Activated effector memory CD4-positive, alpha-beta T cell treated with anti-CD3 and anti-CD28 coated beads, Interleukin-2, amount 50 U/mL, for 16 hours (primary cell): ENCODE data around the gene TAX1BP3.

Source experiments
- DNase-seq: peaks from one replicate; pipeline ENCODE4 v3.0.0-alpha.2; 2020

The TAX1BP3 gene

DNA sequence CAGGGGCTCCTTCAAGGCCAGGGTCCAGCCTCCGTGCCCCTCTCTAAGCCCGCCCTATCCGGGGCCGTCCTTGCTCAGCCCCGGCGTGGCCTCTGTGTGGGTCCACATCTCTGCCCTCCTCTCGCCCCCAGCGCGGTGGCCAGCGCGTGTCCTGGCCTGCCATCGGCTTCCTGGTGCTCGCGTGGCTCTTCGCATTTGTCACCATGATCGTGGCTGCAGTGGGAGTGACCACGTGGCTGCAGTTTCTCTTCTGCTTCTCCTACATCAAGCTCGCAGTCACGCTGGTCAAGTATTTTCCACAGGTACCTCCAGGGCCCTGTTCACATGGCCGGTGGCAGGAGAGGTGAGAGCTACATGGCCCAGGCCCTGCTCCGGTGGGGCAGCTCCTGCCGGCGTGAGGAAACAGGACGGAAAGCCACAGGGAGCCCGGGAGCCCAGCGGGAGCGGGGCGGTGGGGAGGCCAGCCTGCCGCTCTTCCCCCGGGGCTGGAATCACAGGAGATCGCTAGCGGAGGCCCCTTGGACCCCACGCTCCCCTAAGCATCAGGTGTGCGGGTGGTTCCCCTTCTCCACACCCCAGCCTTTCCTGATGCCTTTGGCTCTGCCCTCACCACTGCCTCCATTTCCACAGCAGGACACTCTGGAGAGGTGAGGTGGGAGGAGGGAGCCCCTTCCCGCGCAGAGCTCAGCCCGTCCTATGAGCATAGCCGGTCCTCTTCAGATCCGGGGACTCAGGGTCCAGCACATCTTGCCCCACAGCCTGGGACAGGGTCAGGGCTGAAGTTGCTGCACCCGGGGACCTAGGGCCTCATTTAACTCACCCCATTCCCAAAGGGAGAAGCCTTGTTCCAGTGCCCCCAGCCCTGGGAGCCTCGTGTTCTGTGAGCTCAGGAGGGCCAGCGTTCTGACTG is 10.2 kb downstream of the TAX1BP3 start:
- DNase-seq, result no peak

DNA sequence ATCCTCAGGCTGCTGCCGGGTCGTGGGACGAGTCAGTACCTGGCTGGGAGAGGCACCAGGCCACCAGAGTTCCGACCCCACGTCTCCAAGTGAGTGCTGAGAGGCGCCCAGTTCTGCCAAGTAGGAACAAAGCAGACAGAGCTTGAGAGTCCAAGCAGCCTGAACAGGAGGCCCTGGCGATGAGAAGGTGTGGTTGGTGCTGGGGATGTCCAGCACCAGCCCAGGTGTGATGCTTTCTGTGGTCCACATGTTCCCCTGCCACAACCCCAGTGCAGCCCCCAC is 10.8 kb downstream of the TAX1BP3 start:
- no peak for DNase-seq

DNA sequence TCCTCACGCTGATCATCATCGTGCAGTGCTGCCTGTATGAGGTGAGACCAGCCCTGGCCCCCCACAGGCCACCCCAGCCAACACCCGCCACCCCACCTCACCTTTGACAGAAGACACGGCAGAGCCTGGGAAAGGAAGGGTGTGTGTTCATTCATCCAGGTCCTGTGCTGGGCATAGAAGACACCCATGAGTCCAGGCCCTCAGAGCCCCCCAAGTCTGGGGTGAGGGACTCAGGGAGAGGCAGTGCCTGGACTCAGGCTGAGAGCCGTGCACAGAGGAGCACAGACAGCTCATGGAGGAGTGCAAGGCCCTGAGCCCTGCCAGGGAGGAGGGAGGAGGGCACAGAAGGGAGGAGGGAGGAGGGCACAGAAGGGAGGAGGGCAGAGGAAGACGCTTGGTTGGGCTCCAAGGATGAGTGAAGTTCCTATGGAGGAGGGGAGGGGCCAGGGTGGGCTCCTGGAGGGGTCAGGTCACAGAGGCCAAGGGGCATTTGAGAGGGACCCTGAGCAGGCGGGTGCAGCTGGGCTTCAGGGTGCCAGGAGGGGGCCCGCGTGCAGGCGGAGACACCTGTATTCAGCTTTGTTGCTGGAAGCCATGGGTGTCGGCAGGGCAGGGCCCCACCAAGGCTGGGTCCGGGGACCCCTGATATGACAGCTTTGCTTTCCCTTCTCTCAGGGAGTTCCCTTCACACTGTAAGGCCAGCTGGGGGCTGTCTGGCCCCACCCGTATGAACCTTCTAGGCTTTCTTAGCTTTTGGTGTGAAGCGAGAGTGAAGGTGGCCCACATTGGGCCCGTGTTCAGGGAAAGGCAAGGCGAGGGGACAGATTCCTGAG is 11.4 kb downstream of the TAX1BP3 start:
- no peak for DNase-seq

DNA sequence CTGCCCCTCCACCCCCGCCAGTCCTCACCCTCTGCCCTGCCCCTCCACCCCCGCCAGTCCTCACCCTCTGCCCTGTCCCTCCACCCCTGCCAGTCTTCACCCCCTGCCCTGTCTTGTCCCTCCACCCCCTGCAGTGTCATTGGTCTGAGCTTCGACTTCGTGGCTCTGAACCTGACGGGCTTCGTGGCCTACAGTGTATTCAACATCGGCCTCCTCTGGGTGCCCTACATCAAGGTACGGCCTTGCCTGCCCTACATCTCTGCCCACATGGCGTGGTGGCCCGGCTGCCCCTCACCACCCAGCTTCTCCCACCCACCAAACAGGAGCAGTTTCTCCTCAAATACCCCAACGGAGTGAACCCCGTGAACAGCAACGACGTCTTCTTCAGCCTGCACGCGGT is 12.0 kb downstream of the TAX1BP3 start:
- no peak for DNase-seq

DNA sequence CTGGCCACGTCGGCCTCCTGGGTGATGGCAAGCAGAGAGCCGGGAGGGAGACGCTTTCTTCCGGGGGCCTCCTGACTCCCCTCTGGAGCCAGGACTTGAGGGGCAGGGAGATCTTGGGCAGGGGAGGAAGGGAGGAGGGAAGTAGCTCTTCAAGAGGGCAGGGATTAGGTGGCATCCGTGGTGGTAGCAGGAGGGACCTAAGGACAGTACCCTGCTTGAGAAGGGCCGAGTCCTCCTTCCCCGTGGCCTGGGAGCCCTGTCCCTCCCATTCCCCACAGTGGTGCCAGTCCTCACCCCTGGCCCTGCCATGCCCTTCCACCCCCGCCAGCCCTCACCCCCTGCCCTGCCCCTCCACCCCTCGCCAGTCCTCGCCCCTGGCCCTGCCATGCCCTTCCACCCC is 12.6 kb downstream of the TAX1BP3 start:
- no peak for DNase-seq

DNA sequence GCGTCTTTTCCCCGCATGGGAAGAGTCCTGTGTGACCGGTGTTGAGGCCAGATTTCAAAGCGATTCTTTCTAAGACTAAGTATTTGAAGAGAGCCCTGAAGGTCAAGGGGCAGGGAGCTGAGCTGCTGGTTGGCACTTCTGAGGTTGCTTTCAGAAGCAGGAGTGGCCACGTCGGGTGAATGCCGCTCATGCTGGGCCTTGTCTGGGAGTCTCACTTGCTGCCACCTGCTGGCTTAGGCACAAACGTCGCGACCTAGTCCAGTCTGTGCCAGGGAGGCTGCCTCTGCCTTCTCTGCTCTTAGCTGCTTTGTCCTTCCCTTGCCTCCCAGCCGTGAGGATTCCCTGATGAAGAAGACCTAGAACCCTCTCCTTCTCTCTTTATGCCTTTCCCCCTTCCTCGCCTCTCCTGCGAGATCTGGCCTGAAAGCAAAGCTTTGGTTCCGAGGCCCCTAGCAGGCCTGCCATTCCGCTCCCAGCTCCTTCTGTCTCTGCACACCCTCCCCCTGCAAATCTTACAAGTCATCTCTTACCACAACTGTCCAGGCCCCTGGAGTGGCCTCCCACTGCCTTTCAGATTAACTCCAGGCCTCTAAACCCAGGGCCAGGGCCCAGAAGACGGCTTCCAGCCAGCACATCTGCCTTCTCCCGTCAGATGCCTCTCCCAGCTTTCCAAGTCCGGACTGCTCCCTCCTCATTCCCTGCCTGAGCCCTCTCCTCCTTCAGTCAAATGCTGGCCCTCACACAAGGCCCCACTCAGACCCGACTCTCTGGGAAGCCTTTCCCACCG is 20.4 kb downstream of the TAX1BP3 start:
- peak; percentile 76 for DNase-seq

DNA sequence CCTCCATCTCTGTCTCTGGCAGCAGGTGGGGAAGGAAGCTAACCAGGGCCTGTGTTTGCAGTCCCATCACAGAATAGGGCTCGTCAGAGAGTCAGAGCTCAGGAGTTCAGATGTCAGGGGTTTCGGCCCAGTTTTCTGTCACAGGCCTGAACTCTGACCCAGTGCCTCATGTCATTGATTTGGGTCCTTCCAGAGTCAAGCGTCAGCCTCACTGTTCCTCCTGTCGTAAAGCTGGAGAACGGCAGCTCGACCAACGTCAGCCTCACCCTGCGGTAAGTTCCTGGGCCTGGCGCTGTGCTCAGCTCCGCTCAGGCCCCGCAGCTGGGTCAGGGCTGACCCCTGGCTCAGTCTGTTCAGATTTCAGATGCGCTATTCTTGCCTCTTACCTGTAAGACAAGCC is 21.1 kb downstream of the TAX1BP3 start:
- DNase-seq, result no peak

DNA sequence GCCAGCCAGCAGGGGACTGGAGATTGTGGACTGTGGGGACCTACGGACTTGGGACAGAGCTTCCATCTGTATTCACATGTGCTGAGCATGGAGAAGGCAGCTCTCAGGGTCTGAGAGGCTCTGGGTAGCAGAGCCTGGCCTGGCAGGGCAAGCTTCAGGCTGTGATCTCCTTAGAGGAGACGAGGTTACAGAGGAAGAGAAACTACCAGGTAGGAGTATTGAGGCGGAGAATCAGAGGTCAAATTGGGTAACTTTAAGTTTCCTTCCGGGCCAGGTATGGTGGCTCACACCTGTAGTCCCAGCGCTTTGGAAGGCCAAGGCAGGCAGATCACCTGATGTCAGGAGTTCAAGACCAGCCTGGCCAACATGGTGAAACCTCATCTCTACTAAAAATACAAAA is 23.1 kb downstream of the TAX1BP3 start:
- DNase-seq, result no peak

DNA sequence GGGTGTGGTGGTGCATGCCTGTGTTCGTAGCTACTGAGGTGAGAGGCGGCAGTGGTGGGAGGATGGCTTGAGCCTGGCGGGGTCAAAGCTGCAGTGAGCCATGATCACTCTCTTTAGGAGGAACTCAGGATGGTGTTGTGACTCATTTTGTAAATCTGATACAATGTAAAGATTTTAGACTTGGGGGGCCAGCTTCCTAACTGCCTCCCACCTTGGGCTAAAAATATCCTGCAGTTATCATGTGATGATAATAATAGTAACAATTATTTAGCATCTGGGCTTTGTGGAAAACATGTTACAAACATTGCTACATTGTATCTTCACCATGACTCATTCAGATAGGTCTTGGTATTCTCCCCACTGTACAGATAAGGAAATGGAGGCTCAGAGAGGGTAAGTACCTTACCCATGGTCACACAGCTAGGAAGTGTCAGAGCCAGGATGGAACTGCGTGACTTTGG is 24.5 kb downstream of the TAX1BP3 start:
- DNase-seq, result no peak

DNA sequence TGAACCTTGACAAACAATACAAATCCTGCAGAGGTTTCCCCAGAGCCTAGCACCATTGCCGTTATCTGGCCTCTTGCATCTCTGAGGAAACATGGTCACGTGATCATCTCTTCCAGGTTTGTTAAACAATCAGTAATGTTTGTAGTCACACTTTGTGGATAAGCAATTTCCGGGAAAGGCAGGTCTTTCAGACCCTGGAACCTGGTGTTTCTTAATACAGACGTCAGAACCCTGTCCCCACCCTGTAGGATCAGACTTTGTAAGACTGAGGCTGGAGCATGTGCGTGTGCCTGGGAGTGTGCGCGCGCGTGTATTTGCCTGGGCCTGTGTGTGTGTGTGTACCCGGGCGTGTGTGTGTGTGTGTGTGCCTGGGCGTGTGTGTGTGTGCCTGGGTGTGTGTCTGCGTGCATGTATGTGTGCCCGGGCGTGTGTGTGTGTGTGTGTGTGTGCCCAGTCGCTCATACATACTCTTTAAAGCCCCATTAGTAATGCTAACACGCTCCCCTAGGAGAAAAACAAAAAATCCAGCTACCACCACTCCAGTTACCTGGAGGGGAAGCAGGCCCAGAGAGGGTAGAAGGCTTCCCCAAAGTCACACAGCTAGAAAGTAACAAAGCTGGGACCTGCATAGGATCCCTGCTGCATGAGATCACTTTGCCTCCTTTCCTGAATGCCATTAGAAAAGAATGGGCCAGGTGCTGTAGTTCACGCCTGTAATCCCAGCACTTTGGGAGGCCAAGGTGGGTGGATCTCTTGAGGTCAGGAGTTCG is 26.5 kb downstream of the TAX1BP3 start:
- DNase-seq, result no peak

DNA sequence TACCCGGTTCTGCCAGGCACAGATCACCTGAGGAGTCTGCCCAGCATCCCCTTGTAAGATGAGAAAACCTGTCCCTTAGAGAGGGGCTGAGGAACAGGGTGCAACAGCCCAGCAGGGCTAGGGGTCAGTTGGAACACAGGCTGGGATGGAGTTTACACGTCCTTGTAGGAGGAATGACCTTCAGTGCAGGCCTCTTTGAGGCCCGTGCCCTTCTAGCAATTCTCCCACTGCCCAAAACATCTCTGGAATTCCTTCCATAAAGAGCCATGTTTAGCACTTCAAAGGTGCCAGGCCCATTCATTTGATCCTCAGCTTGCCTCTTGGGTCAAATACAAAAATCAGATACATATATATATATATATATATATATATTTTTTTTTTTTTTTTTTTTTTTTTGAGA is 27.4 kb downstream of the TAX1BP3 start:
- no peak for DNase-seq

DNA sequence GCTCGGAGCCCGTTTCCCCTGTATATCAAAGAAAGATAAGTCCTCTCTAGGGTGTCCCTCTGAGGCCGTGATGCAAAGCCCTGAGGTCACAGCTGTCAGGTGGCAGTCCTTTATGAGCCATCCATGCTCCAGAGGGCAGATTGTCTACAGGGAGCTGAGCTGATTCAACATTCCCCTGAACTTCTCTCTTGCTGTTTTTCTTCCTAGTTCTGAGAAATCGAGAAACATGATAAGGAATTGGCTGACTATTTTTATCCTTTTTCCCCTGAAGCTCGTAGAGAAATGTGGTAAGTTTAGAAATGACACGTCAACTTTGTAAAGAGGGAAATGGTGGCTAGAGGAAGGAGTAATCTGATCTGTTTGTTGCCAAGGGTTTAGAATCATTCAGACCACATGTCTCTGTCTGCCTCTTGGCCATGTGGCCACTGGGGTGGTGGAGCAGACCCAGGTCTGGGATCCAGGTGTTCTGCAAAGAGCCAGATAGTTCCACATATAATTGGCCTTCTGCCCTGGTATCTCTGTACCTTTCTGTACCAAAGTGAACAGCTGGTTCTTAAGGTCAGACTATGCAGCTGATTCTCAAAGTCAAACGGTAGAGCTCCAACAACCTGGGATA is 28.3 kb downstream of the TAX1BP3 start:
- no peak for DNase-seq

DNA sequence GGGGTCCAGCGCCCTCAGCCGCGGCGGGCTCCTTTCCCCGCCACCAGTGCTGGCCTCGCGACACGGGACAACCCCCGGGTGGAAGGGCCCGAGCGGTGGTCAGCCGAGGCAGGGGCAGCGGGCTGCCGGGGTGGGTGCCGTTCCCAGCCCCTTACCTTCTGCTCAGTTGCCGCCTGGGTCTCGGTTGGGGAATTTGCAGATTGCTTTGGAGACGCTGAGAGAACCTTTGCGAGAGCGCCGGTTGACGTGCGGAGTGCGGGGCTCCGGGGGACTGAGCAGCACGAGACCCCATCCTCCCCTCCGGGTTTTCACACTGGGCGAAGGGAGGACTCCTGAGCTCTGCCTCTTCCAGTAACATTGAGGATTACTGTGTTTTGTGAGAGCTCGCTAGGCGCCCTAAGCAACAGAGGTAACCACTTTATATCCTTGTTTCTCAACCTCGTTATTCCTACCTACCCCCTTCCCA is 31.4 kb downstream of the TAX1BP3 start:
- DNase-seq, result no peak

DNA sequence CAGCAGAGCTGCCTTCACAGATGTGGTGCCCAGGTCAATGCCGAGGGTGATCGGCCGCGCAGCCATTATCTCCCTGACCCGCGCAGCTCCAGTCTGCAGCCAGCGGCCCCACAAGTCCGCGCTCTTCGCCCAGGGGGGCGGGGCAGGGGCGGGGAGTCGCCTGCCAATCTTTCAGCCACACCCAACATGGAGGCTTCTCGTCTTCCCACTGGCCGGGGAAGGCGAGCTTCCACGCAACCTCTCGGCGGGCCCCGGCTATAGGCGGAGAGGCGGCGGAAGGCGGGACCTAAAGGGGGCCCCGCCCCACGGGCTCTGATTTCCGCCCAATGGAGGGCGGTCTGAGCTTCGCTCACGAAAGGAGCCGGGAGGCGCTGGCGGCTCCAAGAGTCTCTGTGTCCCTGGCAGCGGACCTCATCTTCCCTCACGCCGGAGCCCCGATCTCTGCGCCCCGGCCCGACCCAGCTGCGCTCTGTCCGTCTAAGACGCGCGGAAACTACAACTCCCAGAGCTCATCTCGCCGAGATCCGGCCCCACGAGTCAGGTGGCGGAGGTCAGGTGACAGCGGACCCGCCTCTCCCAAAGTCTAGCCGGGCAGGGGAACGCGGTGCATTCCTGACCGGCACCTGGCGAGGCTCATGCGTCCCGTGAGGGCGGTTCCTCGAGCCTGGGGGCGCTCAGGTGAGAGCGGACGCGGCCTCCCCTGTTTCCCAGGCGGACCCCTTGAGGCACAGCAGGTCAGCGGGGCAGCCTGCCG is 32.0 kb downstream of the TAX1BP3 start, which contains the start of the genes CTNS and SHPK:
Gene CTNS, plus strand, starts transcription at position 607 of the 754 bp plus-strand sequence. CDS start 3,447 bp downstream, outside the sequence.
Gene SHPK, minus strand, starts transcription at position 97 of the 754 bp plus-strand sequence. Its CDS starts 31 bp downstream, at position 66.
- peak; percentile 98 for DNase-seq

DNA sequence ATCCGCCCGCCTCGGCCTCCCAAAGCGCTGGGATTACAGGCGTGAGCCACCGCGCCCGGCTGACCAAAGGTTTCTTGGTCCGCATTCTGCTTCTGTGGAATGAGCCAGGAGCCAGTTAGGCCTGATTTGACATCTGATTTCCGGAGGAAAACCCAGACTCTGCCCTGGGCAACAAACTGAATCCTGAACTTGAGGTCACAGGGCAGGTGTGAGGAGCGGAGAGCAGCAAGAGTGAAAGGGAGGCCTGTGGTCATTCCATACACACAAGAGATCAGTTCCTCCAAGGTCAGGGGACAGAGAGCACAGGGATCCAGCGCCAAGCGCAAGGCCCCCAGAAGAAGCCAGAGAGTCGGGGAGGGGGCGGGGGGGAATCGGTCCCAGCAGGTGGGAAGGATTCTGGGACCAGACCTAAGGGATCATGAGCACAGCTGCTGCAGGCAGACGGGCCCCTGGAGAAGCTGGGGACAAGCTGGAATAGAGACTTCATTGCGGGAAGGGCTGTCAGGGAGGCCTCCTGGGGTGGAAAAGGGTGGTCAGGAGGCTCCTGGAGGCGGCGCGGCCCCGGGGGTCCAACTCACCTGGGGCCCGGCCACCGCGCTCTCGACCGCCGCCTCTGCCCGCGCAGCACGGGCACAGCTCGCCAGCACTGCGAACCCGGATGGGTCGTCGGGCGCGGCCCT is 32.8 kb downstream of the TAX1BP3 start:
- no peak for DNase-seq

DNA sequence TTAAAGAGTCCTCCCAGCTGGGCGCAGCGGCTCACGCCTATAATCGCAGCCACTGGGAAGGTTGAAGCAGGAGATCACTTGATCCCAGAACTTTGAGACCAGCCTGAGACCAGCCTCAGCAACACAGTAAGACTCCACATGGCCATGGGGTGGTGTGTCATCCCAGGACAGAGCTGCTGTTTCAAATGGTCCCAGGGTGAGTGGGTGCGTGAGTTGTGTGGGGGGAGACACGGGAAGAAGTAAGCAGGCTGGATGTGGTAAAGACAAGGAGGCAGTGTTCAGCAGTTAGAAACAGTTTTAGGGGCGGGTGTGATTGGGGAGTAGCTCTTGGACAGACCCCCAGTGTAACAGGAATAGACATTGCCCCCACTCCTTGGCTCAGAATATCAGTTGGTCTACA is 36.1 kb downstream of the TAX1BP3 start:
- DNase-seq, result no peak

DNA sequence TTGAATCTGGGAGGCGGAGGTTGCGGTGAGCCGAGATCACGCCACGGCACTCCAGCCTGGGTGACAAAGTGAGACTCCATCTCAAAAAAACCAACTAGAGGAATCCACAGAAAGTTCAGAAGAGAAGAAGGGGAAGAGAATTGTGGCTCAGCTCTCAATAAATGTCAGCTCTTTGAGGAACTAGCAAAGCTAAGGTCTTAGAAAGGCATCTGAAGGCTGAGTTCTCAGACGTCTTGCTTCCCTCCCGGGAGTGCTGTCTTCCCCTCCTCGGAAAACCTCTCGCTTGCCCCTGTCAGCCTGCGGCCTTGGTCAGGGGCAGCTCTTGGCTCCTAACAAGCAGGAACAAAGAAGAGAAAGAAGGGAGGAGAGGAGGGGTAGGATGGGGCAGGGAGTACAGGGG is 37.6 kb downstream of the TAX1BP3 start:
- no peak for DNase-seq

DNA sequence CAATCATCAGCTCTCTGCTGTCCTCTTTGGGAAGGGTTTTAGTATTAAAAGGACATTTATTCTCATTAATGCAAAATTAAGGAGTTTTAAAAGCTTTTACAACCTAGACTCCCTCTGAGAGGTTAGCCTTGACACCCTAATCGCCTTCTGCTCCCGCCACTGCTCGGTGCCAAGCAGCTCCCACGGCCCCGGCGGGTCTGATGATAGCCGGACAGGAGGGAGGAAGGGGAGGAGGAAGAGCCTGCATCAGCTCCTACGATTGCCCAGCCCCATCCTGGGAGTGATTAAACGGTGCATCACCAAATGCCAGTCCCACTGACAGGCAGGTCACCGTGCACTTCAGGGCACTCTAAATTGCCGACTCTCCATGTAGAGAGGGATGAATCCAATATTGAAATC is 40.6 kb downstream of the TAX1BP3 start:
- no peak for DNase-seq

DNA sequence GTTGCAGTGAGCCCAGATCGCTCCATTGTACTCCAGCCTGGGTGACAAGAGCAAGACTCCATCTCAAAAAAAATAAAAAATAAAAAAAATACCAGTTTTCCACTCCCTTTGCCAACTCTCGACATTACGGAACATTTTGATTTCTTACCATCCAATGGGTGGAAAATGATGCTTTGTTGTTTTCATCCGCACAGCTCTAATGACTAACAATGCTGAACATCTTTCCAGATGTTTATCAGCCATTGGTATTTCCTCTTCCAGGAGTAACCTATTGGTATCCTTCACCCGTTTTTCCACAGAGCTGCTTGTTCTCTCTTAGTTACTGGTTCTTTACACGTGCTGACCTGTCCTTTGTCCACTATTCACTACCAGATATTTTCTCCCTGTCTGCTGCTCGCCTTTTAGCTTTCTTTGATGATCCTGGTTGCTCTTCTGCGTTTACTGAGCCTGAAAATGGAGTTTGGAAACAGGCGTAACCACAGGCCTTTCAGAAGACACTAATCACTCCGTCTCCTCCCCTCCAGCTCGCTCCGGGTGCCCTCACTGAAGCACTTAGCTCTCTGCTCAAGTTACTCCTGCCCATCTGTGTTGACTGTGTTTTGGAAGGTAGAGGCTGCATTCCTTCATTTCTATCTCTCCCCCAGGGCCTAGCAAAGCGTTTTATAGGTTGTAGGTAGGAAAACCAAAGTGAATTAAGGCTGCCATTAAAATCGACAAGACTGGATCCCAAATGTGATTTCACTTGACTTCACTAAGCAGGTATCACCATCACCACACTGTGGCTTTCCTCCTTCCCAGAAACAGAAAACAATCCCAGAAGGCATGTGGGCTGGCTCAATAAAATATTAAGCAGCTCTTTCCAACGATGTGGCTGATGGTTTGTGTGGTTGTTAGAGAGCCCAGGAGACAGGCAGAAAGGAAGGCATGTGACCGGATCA is 41.3 kb downstream of the TAX1BP3 start:
- DNase-seq, result no peak
